Central memory CD8-positive, alpha-beta T cell (primary cell): ENCODE results near the gene BBIP1.

Experiments
- ATAC-seq: fragments of 150-1000 bp; cut with Tn5 transposase; replicated peaks from 2 replicates; pipeline ENCODE4 v1.10.0; 2022; ENCODE audit warnings: mild to moderate bottlenecking, moderate FRiP score, moderate number of reproducible peaks; ENCODE audit not compliant: poor library complexity, severe bottlenecking; ENCODE audit errors: extremely low read depth
- DNase-seq, 2 donors: peaks; one replicate each; pipeline ENCODE4 v3.0.0; 2021; ENCODE audit warnings: low spot score in 2 of 2
- H3K27ac Mint-ChIP-seq: one replicate; pipeline ENCODE4 v1.8.0; 2022; ENCODE audit warnings: low read depth, mild to moderate bottlenecking, moderate library complexity, mixed read lengths
- H3K27me3 Mint-ChIP-seq: one replicate; pipeline ENCODE4 v1.8.0; 2022; ENCODE audit warnings: mixed read lengths
- H3K36me3 Mint-ChIP-seq: one replicate; pipeline ENCODE4 v1.8.0; 2022; ENCODE audit warnings: mild to moderate bottlenecking, moderate library complexity, mixed read lengths; ENCODE audit not compliant: insufficient read depth
- H3K4me1 Mint-ChIP-seq: one replicate; pipeline ENCODE4 v1.8.0; 2022; ENCODE audit warnings: mixed read lengths
- H3K4me3 Mint-ChIP-seq: one replicate; pipeline ENCODE4 v1.8.0; 2022; ENCODE audit warnings: mild to moderate bottlenecking, moderate library complexity, mixed read lengths
- H3K9me3 Mint-ChIP-seq: one replicate; pipeline ENCODE4 v1.8.0; 2022; ENCODE audit warnings: mixed read lengths

Gene BBIP1

GRCh38 chr10:110893559-110894179 is 25.3 kb downstream of the BBIP1 start:
- DNase-seq, result no peak
- Mint-ChIP-seq H3K4me3 (no peak overlapping the region), H3K4me1 (peaks cover 43% of the 10 kb centered on the region), H3K36me3 (peaks cover 78% of the 10 kb centered on the region), H3K9me3 (no peaks in the 10 kb centered on the region), H3K27ac (no peak overlapping the region), H3K27me3 (no peaks in the 10 kb centered on the region)
- peak; percentile 89 for ATAC-seq

- Mint-ChIP-seq H3K27ac (no peak overlapping the region), H3K36me3 (peaks cover 73% of the 10 kb centered on the region), H3K4me1 (peaks cover 43% of the 10 kb centered on the region), H3K9me3 (no peaks in the 10 kb centered on the region), H3K27me3 (no peaks in the 10 kb centered on the region), H3K4me3 (no peak overlapping the region)
- ATAC-seq (peak; percentile 7), DNase-seq (no peak)
Observed at GRCh38 chr10:110892602-110893288, 26.2 kb downstream of the BBIP1 start.

- H3K36me3 Mint-ChIP-seq, result peaks cover 73% of the 10 kb centered on the region
- H3K27ac Mint-ChIP-seq, result peak overlapping the region; percentile 57
Observed at GRCh38 chr10:110887560-110887959, 31.4 kb downstream of the BBIP1 start.

GRCh38 chr10:110885932-110886674 is 32.9 kb downstream of the BBIP1 start:
- H3K9me3 Mint-ChIP-seq, result no peaks in the 10 kb centered on the region
- no peak for DNase-seq
- peak; percentile 47 for ATAC-seq
- H3K4me3 Mint-ChIP-seq, result peak overlapping the region; percentile 33
- H3K36me3 Mint-ChIP-seq, result peaks cover 71% of the 10 kb centered on the region
- H3K27me3 Mint-ChIP-seq, result no peaks in the 10 kb centered on the region
- peaks cover 58% of the 10 kb centered on the region for H3K4me1 Mint-ChIP-seq
- H3K27ac Mint-ChIP-seq, result peak overlapping the region; percentile 56

More at GRCh38 chr10:110887560-110887959, 31.4 kb downstream of the BBIP1 start:
- Mint-ChIP-seq H3K4me1 (peaks cover 64% of the 10 kb centered on the region), H3K27me3 (no peaks in the 10 kb centered on the region), H3K4me3 (peak overlapping the region; percentile 45), H3K9me3 (no peaks in the 10 kb centered on the region)
- no peak for ATAC-seq
- DNase-seq, result no peak

GRCh38 chr10:110883924-110884323 is 35.1 kb downstream of the BBIP1 start:
- ATAC-seq, result no peak
- Mint-ChIP-seq H3K27me3 (no peaks in the 10 kb centered on the region), H3K9me3 (no peaks in the 10 kb centered on the region), H3K36me3 (peaks cover 67% of the 10 kb centered on the region), H3K4me3 (peak overlapping the region; percentile 65), H3K27ac (peak overlapping the region; percentile 66), H3K4me1 (peaks cover 65% of the 10 kb centered on the region)
- no peak for DNase-seq

GRCh38 chr10:110881905-110882304 is 37.1 kb downstream of the BBIP1 start:
- peak overlapping the region; percentile 50 for H3K27ac Mint-ChIP-seq
- peak overlapping the region; percentile 55 for H3K4me3 Mint-ChIP-seq
- no peak for DNase-seq
- ATAC-seq, result no peak
- no peaks in the 10 kb centered on the region for H3K9me3 Mint-ChIP-seq
- H3K4me1 Mint-ChIP-seq, result peaks cover 75% of the 10 kb centered on the region
- H3K36me3 Mint-ChIP-seq, result peaks cover 59% of the 10 kb centered on the region
- H3K27me3 Mint-ChIP-seq, result no peaks in the 10 kb centered on the region

- H3K4me1 Mint-ChIP-seq, result peaks cover 73% of the 10 kb centered on the region
- H3K27ac Mint-ChIP-seq, result peak overlapping the region; percentile 50
- H3K9me3 Mint-ChIP-seq, result no peaks in the 10 kb centered on the region
- ATAC-seq (no peak), DNase-seq (no peak)
- H3K36me3 Mint-ChIP-seq, result peaks cover 56% of the 10 kb centered on the region
- H3K4me3 Mint-ChIP-seq, result peak overlapping the region; percentile 68
- no peaks in the 10 kb centered on the region for H3K27me3 Mint-ChIP-seq
Observed at GRCh38 chr10:110881247-110881646, 37.7 kb downstream of the BBIP1 start.

GRCh38 chr10:110880012-110880411 is 39.0 kb downstream of the BBIP1 start:
- Mint-ChIP-seq H3K27ac (peak overlapping the region; percentile 50), H3K27me3 (no peaks in the 10 kb centered on the region), H3K36me3 (peaks cover 56% of the 10 kb centered on the region), H3K4me3 (peak overlapping the region; percentile 31), H3K9me3 (no peaks in the 10 kb centered on the region), H3K4me1 (peaks cover 75% of the 10 kb centered on the region)
- no peak for ATAC-seq
- no peak for DNase-seq

GRCh38 chr10:110876788-110877187 is 42.2 kb downstream of the BBIP1 start:
- ATAC-seq, result no peak
- Mint-ChIP-seq H3K4me3 (no peak overlapping the region), H3K9me3 (no peaks in the 10 kb centered on the region), H3K36me3 (peaks cover 44% of the 10 kb centered on the region), H3K27ac (peak overlapping the region; percentile 39), H3K4me1 (peaks cover 54% of the 10 kb centered on the region), H3K27me3 (no peaks in the 10 kb centered on the region)
- DNase-seq, result no peak

- Mint-ChIP-seq H3K27me3 (no peaks in the 10 kb centered on the region), H3K4me3 (peak overlapping the region; percentile 57), H3K9me3 (no peaks in the 10 kb centered on the region), H3K27ac (peak overlapping the region; percentile 65), H3K4me1 (peaks cover 57% of the 10 kb centered on the region), H3K36me3 (peaks cover 45% of the 10 kb centered on the region)
- DNase-seq (no peak), ATAC-seq (no peak)
Observed at GRCh38 chr10:110876000-110876399, 43.0 kb downstream of the BBIP1 start.

- Mint-ChIP-seq H3K4me1 (peaks cover 60% of the 10 kb centered on the region), H3K4me3 (peak overlapping the region; percentile 78), H3K9me3 (no peaks in the 10 kb centered on the region), H3K27me3 (no peaks in the 10 kb centered on the region), H3K27ac (peak overlapping the region; percentile 97), H3K36me3 (peaks cover 42% of the 10 kb centered on the region)
- ATAC-seq (no peak), DNase-seq (no peak)
Observed at GRCh38 chr10:110873951-110874350, 45.0 kb downstream of the BBIP1 start.

- no peaks in the 10 kb centered on the region for H3K27me3 Mint-ChIP-seq
- ATAC-seq (no peak), DNase-seq (no peak)
- H3K9me3 Mint-ChIP-seq, result no peaks in the 10 kb centered on the region
- peaks cover 60% of the 10 kb centered on the region for H3K4me1 Mint-ChIP-seq
- peak overlapping the region; percentile 97 for H3K27ac Mint-ChIP-seq
- H3K36me3 Mint-ChIP-seq, result peaks cover 38% of the 10 kb centered on the region
- H3K4me3 Mint-ChIP-seq, result peak overlapping the region; percentile 78
Observed at GRCh38 chr10:110872984-110873923, 45.7 kb downstream of the BBIP1 start.
